HEK293 (cell line): ENCODE data around the gene HOOK1.

Experiments
- CTCF ChIA-PET: fragments of 350-600 bp; formaldehyde crosslinking; extraction: SDS; loops from one replicate; lab custom pipeline; 2021; ENCODE audit warnings: antibody characterized with exemption; lab: Yijun Ruan, JAX
- POLR2A ChIA-PET: fragments of 300-600 bp; formaldehyde crosslinking; extraction: SDS; loops from one replicate; lab custom pipeline; 2020; ENCODE audit warnings: antibody characterized with exemption, inconsistent platforms; lab: Yijun Ruan, JAX
- H3K27ac ChIP-seq: fragments of 200-500 bp; sonication (Bioruptor generic); 2 replicates; pipeline ENCODE4 v1.5.1; 2014; ENCODE audit warnings: low read depth, low read length, control low read depth, inconsistent platforms; ENCODE audit errors: extremely low read depth
- H3K36me3 ChIP-seq, 2 experiments: fragments of 200-500 bp in 1 of 2; sonication (Bioruptor generic) in 1 of 2; 1 replicate in 1 of 2; 2 replicates in 1 of 2; pipeline ENCODE4 v1.5.1; 2014 to 2017; ENCODE audit warnings: inconsistent platforms in 2 of 2, low read length in 2 of 2; ENCODE audit not compliant: control insufficient read depth in 2 of 2, insufficient read depth in 1 of 2
- H3K4me1 ChIP-seq: fragments of 200-500 bp; sonication (Bioruptor generic); 2 replicates; pipeline ENCODE4 v1.5.1; 2014; ENCODE audit warnings: mild to moderate bottlenecking, low read length, inconsistent platforms; ENCODE audit not compliant: control insufficient read depth, insufficient read depth
- H3K4me3 ChIP-seq: 2 replicates; pipeline ENCODE4 v1.5.1; 2011; ENCODE audit warnings: low read depth, mild to moderate bottlenecking, control low read depth, low read length, moderate library complexity
- H3K9me3 ChIP-seq: fragments of 200-500 bp; sonication (Bioruptor generic); 2 replicates; pipeline ENCODE4 v1.5.1; 2014; ENCODE audit warnings: low read depth, low read length, inconsistent platforms; ENCODE audit not compliant: control insufficient read depth, insufficient read depth
- ZEB2 ChIP-seq: fragments of 450-650 bp; formaldehyde crosslinking; IDR thresholded peaks from 2 replicates; pipeline ENCODE4 v1.5.1; 2016; ENCODE audit warnings: missing biosample characterization, missing genetic modification characterization
- ZNF112 ChIP-seq: fragments of 450-650 bp; formaldehyde crosslinking; IDR thresholded peaks from 2 replicates; pipeline ENCODE4 v1.5.0; 2017; ENCODE audit warnings: missing biosample characterization, missing genetic modification characterization
- ZNF174 ChIP-seq: fragments of 450-650 bp; formaldehyde crosslinking; IDR thresholded peaks from 2 replicates; pipeline ENCODE4 v1.5.0; 2017; ENCODE audit warnings: missing biosample characterization, mild to moderate bottlenecking, missing genetic modification characterization
- ZNF248 ChIP-seq: fragments of 450-650 bp; formaldehyde crosslinking; IDR thresholded peaks from 2 replicates; pipeline ENCODE4 v1.5.1; 2017; ENCODE audit warnings: missing biosample characterization, missing genetic modification characterization
- ZNF416 ChIP-seq: fragments of 450-650 bp; formaldehyde crosslinking; IDR thresholded peaks from 2 replicates; pipeline ENCODE4 v1.5.1; 2016; ENCODE audit warnings: missing biosample characterization, missing genetic modification characterization
- ZNF510 ChIP-seq: fragments of 450-650 bp; formaldehyde crosslinking; IDR thresholded peaks from 2 replicates; pipeline ENCODE4 v1.5.1; 2018; ENCODE audit warnings: mild to moderate bottlenecking, missing genetic modification characterization, missing biosample characterization; ENCODE audit not compliant: insufficient replicate concordance
- ZNF621 ChIP-seq: fragments of 450-650 bp; formaldehyde crosslinking; IDR thresholded peaks from 2 replicates; pipeline ENCODE4 v1.5.1; 2017; ENCODE audit warnings: missing biosample characterization, missing genetic modification characterization
- ZNF654 ChIP-seq: fragments of 450-650 bp; formaldehyde crosslinking; IDR thresholded peaks from 2 replicates; pipeline ENCODE4 v1.5.1; 2016; ENCODE audit warnings: low read depth, missing biosample characterization, missing genetic modification characterization
- TF ChIP-seq, protein P1 (sequence below): fragments of 450-650 bp; formaldehyde crosslinking; IDR thresholded peaks from 2 replicates; pipeline ENCODE4 v1.5.1; 2016; ENCODE audit warnings: missing biosample characterization, missing genetic modification characterization
- TF ChIP-seq, protein P2 (sequence below): fragments of 450-650 bp; formaldehyde crosslinking; IDR thresholded peaks from 2 replicates; pipeline ENCODE4 v1.5.1; 2016; ENCODE audit warnings: missing biosample characterization, missing genetic modification characterization
- TF ChIP-seq, protein P3 (sequence below): fragments of 450-650 bp; IDR thresholded peaks from 2 replicates; pipeline ENCODE4 v1.5.1; 2018; ENCODE audit warnings: missing biosample characterization, missing genetic modification characterization
- TF ChIP-seq, protein P4 (sequence below): fragments of 450-650 bp; formaldehyde crosslinking; IDR thresholded peaks from 2 replicates; pipeline ENCODE4 v1.5.1; 2016; ENCODE audit warnings: missing biosample characterization, missing genetic modification characterization, borderline replicate concordance
- TF ChIP-seq, protein P5 (sequence below): fragments of 450-650 bp; formaldehyde crosslinking; IDR thresholded peaks from 2 replicates; pipeline ENCODE4 v1.5.1; 2016; ENCODE audit warnings: missing biosample characterization, missing genetic modification characterization

The HOOK1 gene

DNA sequence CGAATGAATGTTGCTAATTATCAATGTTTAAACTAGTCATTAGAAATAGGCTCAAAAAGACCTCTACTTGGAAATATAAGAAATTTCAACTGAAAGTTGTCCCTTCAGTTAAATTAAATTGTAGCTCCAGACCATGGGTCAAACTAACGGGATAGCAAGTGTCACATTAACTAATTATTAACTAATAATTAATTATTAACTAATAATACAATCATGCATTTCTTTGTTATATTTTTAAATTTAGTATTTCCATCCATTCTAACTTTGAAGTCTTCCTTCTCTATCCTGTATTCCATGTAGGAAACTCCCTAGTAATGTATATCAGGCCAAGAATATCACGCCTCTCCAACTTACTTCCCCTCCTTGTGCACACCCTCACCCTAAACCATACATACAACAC lies 43.4 kb upstream of the HOOK1 start:
- Histone ChIP-seq H3K27ac (no peak overlapping the region), H3K4me3 (no peak overlapping the region), H3K4me1 (no peaks in the 10 kb centered on the region), H3K9me3 (no peaks in the 10 kb centered on the region), H3K36me3 (no peaks in the 10 kb centered on the region)
- TF ChIP-seq, protein P1, sequence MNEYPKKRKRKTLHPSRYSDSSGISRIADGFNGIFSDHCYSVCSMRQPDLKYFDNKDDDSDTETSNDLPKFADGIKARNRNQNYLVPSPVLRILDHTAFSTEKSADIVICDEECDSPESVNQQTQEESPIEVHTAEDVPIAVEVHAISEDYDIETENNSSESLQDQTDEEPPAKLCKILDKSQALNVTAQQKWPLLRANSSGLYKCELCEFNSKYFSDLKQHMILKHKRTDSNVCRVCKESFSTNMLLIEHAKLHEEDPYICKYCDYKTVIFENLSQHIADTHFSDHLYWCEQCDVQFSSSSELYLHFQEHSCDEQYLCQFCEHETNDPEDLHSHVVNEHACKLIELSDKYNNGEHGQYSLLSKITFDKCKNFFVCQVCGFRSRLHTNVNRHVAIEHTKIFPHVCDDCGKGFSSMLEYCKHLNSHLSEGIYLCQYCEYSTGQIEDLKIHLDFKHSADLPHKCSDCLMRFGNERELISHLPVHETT (tag by site-specific recombination) = no peak
- no peak for TF ChIP-seq ZNF174 (tag by site-specific recombination)
- TF ChIP-seq ZNF621 (tag by site-specific recombination) = no peak
- TF ChIP-seq ZNF248 = no peak
- TF ChIP-seq, protein P2, sequence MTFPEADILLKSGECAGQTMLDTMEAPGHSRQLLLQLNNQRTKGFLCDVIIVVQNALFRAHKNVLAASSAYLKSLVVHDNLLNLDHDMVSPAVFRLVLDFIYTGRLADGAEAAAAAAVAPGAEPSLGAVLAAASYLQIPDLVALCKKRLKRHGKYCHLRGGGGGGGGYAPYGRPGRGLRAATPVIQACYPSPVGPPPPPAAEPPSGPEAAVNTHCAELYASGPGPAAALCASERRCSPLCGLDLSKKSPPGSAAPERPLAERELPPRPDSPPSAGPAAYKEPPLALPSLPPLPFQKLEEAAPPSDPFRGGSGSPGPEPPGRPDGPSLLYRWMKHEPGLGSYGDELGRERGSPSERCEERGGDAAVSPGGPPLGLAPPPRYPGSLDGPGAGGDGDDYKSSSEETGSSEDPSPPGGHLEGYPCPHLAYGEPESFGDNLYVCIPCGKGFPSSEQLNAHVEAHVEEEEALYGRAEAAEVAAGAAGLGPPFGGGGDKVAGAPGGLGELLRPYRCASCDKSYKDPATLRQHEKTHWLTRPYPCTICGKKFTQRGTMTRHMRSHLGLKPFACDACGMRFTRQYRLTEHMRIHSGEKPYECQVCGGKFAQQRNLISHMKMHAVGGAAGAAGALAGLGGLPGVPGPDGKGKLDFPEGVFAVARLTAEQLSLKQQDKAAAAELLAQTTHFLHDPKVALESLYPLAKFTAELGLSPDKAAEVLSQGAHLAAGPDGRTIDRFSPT (tag by site-specific recombination) = no peak
- TF ChIP-seq ZNF510 (tag by site-specific recombination) = no peak
- TF ChIP-seq ZNF654 = no peak
- TF ChIP-seq, protein P3, sequence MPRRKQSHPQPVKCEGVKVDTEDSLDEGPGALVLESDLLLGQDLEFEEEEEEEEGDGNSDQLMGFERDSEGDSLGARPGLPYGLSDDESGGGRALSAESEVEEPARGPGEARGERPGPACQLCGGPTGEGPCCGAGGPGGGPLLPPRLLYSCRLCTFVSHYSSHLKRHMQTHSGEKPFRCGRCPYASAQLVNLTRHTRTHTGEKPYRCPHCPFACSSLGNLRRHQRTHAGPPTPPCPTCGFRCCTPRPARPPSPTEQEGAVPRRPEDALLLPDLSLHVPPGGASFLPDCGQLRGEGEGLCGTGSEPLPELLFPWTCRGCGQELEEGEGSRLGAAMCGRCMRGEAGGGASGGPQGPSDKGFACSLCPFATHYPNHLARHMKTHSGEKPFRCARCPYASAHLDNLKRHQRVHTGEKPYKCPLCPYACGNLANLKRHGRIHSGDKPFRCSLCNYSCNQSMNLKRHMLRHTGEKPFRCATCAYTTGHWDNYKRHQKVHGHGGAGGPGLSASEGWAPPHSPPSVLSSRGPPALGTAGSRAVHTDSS (tag by site-specific recombination) = no peak
- TF ChIP-seq, protein P4, sequence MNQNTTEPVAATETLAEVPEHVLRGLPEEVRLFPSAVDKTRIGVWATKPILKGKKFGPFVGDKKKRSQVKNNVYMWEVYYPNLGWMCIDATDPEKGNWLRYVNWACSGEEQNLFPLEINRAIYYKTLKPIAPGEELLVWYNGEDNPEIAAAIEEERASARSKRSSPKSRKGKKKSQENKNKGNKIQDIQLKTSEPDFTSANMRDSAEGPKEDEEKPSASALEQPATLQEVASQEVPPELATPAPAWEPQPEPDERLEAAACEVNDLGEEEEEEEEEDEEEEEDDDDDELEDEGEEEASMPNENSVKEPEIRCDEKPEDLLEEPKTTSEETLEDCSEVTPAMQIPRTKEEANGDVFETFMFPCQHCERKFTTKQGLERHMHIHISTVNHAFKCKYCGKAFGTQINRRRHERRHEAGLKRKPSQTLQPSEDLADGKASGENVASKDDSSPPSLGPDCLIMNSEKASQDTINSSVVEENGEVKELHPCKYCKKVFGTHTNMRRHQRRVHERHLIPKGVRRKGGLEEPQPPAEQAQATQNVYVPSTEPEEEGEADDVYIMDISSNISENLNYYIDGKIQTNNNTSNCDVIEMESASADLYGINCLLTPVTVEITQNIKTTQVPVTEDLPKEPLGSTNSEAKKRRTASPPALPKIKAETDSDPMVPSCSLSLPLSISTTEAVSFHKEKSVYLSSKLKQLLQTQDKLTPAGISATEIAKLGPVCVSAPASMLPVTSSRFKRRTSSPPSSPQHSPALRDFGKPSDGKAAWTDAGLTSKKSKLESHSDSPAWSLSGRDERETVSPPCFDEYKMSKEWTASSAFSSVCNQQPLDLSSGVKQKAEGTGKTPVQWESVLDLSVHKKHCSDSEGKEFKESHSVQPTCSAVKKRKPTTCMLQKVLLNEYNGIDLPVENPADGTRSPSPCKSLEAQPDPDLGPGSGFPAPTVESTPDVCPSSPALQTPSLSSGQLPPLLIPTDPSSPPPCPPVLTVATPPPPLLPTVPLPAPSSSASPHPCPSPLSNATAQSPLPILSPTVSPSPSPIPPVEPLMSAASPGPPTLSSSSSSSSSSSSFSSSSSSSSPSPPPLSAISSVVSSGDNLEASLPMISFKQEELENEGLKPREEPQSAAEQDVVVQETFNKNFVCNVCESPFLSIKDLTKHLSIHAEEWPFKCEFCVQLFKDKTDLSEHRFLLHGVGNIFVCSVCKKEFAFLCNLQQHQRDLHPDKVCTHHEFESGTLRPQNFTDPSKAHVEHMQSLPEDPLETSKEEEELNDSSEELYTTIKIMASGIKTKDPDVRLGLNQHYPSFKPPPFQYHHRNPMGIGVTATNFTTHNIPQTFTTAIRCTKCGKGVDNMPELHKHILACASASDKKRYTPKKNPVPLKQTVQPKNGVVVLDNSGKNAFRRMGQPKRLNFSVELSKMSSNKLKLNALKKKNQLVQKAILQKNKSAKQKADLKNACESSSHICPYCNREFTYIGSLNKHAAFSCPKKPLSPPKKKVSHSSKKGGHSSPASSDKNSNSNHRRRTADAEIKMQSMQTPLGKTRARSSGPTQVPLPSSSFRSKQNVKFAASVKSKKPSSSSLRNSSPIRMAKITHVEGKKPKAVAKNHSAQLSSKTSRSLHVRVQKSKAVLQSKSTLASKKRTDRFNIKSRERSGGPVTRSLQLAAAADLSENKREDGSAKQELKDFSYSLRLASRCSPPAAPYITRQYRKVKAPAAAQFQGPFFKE (tag by site-specific recombination) = no peak
- TF ChIP-seq ZNF112 = no peak
- TF ChIP-seq, protein P5, sequence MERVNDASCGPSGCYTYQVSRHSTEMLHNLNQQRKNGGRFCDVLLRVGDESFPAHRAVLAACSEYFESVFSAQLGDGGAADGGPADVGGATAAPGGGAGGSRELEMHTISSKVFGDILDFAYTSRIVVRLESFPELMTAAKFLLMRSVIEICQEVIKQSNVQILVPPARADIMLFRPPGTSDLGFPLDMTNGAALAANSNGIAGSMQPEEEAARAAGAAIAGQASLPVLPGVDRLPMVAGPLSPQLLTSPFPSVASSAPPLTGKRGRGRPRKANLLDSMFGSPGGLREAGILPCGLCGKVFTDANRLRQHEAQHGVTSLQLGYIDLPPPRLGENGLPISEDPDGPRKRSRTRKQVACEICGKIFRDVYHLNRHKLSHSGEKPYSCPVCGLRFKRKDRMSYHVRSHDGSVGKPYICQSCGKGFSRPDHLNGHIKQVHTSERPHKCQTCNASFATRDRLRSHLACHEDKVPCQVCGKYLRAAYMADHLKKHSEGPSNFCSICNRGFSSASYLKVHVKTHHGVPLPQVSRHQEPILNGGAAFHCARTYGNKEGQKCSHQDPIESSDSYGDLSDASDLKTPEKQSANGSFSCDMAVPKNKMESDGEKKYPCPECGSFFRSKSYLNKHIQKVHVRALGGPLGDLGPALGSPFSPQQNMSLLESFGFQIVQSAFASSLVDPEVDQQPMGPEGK (tag by site-specific recombination) = no peak
- TF ChIP-seq ZEB2 (tag by site-specific recombination) = no peak
- no peak for TF ChIP-seq ZNF416 (tag by site-specific recombination)
- CTCF ChIA-PET = interaction anchor here (1.2 to 1.5 kb wide), 2 partner anchors 9 to 11 kb away, joined by 3 to 6 read pairs; no protein-coding TSS in a partner anchor
- POLR2A ChIA-PET = no interaction called here
